Brain microvascular endothelial cell (primary cell): Measurements from ENCODE around the gene TNPO1.

Experiments
- DNase-seq: peaks from one replicate; pipeline ENCODE4 v3.0.0-alpha.2; 2020
- H3K27ac ChIP-seq: fragments of 250-450 bp; sonication (Bioruptor Pico); 2 replicates; pipeline ENCODE4 v1.5.1; 2020; ENCODE audit warnings: mild to moderate bottlenecking, moderate library complexity
- H3K27me3 ChIP-seq: fragments of 250-450 bp; sonication (Bioruptor Pico); replicated peaks from 2 replicates; pipeline ENCODE4 v1.5.1; 2020; ENCODE audit warnings: mild to moderate bottlenecking
- H3K36me3 ChIP-seq: fragments of 250-450 bp; sonication (Bioruptor Pico); replicated peaks from 2 replicates; pipeline ENCODE4 v1.5.1; 2020; ENCODE audit warnings: mild to moderate bottlenecking
- H3K4me3 ChIP-seq: 2 replicates; pipeline ENCODE4 v1.5.1; 2011; ENCODE audit warnings: low read depth, mild to moderate bottlenecking, control low read depth, low read length, moderate library complexity
- in situ Hi-C: cut with HindIII; loops from 2 replicates; pipeline ENCODE4 v1.10.0; 2017; ENCODE audit warnings: low sequenced_read_pairs, low pct_ligation_motif_present
- TF ChIP-seq, protein P1 (sequence below): IDR thresholded peaks from 2 replicates; pipeline ENCODE4 v1.5.1; 2011; ENCODE audit warnings: low read depth, mild to moderate bottlenecking, moderate library complexity, low read length, control low read depth, inconsistent platforms; ENCODE audit errors: missing control alignments

TNPO1 gene

DNA sequence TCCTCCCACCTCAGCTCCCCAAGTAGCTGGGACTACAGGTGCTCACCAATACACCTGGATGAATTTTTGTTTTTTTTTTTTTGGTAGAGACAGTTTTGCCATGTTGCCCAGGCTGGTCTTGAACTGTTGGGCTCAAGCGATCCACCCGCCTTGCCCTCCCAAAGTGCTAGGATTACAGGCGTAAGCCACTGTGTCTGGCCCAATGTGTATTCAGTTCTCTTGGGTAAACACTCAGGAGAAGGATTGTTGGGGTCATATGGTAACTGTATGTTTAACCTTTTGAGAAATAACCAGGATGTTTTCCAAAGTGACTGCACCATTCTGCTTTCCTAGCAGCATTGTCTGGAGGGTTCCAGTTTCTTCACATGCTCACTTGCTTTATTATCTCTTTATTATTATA, 67.4 kb downstream of the TNPO1 start:
- DNase-seq = no peak
- Histone ChIP-seq H3K27ac (no peak overlapping the region), H3K36me3 (peaks cover 75% of the 10 kb centered on the region), H3K27me3 (no peaks in the 10 kb centered on the region), H3K4me3 (no peak overlapping the region)
- in situ Hi-C loops = no loop called here
- TF ChIP-seq, protein P1, sequence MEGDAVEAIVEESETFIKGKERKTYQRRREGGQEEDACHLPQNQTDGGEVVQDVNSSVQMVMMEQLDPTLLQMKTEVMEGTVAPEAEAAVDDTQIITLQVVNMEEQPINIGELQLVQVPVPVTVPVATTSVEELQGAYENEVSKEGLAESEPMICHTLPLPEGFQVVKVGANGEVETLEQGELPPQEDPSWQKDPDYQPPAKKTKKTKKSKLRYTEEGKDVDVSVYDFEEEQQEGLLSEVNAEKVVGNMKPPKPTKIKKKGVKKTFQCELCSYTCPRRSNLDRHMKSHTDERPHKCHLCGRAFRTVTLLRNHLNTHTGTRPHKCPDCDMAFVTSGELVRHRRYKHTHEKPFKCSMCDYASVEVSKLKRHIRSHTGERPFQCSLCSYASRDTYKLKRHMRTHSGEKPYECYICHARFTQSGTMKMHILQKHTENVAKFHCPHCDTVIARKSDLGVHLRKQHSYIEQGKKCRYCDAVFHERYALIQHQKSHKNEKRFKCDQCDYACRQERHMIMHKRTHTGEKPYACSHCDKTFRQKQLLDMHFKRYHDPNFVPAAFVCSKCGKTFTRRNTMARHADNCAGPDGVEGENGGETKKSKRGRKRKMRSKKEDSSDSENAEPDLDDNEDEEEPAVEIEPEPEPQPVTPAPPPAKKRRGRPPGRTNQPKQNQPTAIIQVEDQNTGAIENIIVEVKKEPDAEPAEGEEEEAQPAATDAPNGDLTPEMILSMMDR = no peak

DNA sequence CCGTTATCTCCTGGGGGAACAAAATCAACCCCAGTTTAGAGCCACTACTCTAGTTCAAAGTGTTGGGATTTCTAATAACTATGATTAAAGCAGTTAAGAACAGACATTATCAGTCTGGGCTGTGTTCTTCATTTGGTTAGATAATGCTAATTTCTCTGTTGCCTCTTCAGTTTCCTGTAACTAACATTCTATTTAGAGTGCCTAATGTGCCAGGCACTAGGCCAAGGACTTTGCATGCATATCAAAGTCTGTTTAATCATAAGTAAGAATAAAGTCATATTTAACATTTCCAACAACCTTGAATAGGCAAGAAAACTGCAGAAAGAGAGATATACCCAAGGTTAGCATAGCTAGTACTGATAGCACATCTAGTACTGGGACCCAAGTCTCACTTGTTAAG, 68.4 kb downstream of the TNPO1 start:
- in situ Hi-C loops = no loop called here
- Histone ChIP-seq H3K4me3 (no peak overlapping the region), H3K27me3 (no peaks in the 10 kb centered on the region), H3K36me3 (peaks cover 78% of the 10 kb centered on the region), H3K27ac (no peak overlapping the region)
- TF ChIP-seq, protein P1 = no peak
- no peak for DNase-seq

DNA sequence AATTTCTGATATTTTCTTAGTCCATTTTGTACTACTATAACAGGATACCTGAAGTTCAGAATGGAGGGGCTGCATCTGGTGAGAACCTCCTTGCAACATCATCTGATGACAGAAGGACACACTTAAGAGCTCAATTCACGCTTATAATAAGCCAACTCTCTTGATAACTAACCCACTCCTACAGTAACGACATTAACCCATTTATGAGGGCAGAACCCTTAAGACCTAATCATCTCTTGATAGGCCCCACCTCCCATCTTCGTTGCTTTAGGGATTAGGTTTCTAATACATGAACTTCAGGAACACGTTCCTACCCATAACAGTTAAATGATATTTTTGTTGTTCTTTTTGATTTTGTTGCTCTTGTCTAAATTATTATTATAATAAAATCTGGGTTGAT, 69.4 kb downstream of the TNPO1 start:
- no peak for DNase-seq
- Histone ChIP-seq H3K27ac (no peak overlapping the region), H3K4me3 (no peak overlapping the region), H3K36me3 (peaks cover 80% of the 10 kb centered on the region), H3K27me3 (no peaks in the 10 kb centered on the region)
- in situ Hi-C loops = no loop called here
- TF ChIP-seq, protein P1 = no peak

DNA sequence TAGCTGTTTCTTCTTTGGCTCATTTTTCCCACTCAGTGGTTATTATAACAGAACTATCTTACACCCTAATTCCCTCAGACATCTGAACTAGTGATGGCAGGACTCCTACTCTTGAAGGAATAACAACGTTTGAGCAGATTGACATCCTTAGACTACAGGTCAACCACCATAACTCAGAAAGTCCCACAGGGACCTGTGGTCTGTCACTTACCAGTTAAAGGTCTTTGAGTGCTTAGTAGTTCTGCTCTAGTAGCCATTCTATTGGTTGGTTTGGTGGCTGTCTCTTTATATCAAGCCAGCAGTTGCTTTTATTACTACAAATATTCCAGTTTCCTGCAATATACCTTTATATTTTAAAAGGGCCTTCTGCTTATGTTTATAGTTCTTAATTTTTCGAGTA, 72.1 kb downstream of the TNPO1 start:
- no peaks in the 10 kb centered on the region for H3K27me3 ChIP-seq
- TF ChIP-seq, protein P1 = no peak
- in situ Hi-C loops = no loop called here
- H3K36me3 ChIP-seq = peaks cover 76% of the 10 kb centered on the region
- H3K4me3 ChIP-seq = no peak overlapping the region
- H3K27ac ChIP-seq = no peak overlapping the region
- DNase-seq = no peak

DNA sequence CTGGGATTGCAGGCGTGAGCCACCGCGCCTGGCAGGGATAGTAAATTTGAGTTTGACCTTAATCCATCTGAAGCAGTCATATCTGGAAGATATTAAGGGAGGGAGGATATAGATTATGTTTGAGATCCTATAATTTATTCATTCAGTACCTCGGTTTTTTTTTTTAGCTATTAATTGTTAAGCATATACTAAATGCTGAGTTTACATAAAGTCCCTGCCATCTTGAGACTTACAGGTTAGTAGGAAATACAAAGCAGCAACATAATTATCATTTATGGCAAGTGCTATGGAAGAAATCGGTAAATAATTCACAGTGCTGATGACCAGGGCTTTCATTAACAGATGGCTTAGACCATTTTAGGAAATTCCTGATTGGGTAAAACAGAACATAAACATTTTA, 72.9 kb downstream of the TNPO1 start:
- peaks cover 78% of the 10 kb centered on the region for H3K36me3 ChIP-seq
- in situ Hi-C loops = no loop called here
- TF ChIP-seq, protein P1 = no peak

DNA sequence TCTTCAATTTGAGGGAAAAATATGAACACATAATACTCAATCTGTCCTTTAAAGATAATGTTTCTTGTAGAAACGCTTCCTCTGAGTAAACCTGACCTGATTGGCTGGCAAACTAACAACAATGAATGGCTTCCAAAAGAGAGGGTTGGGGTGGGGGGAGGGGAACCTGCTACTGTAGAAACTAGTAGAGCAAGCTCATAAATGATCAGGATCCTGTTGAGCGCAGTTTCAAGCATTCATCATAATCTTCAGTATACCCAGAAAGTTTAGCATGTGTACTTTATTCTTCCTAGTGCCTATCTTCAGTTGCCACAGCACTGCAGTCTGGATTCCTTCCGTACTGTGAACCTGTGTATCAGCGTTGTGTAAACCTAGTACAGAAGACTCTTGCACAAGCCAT, 76.4 kb downstream of the TNPO1 start:
- no peak for DNase-seq
- TF ChIP-seq, protein P1 = no peak
- peaks cover 77% of the 10 kb centered on the region for H3K36me3 ChIP-seq
- no peaks in the 10 kb centered on the region for H3K27me3 ChIP-seq
- H3K4me3 ChIP-seq = no peak overlapping the region
- in situ Hi-C loops = no loop called here
- H3K27ac ChIP-seq = no peak overlapping the region

More for the DNA sequence above, 72.9 kb downstream of the TNPO1 start:
- no peak for DNase-seq
- Histone ChIP-seq H3K27ac (no peak overlapping the region), H3K27me3 (no peaks in the 10 kb centered on the region), H3K4me3 (no peak overlapping the region)
